ENCODE data around the gene SRSF9. TPM values are rescaled to one million over a fixed set of nuclear protein-coding genes. Genes with fewer than 3 reads are reported as not detected.
"Not testable (repeated sequence)": the region's sequence is repeated elsewhere in the genome, so short reads cannot be mapped to it uniquely, and the experiment has no call there.

Gene SRSF9
- polyA plus RNA-seq, 3 donors = 127 to 218 (median 200) TPM

DNA sequence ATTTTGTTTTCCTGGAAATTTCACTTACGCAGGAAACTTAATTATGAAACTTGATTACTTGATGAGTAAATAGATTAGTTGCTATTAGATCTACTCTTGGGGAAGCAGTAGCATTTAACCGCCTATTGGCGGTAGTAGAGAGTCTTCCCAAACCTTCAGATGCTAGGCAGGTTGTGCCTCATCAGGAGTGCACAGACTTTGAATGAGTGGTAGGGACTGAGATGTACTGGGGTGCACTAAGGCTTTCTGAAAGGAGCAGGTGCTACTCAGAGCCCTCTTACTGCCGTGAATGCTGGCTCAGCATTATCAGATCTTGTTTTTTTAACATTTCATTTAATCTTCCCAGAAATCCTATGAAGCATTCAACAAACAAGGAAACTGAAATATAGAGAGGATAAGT, 15.6 kb downstream of the SRSF9 start:
- Histone ChIP-seq H3K27me3 (ENCODE audit: control insufficient read depth in 2 of 2, insufficient read depth in 2 of 2, low read length in 2 of 2) (no peaks in the 10 kb centered on the region), H3K4me3 (replicated peaks in 1 of 3; ENCODE audit: low read depth in 2 of 3, low read length in 3 of 3) (no peak overlapping the region), H3K79me2 (ENCODE audit: insufficient read depth, low read length) (peaks cover 25% of the 10 kb centered on the region), H3K4me1 (ENCODE audit: control insufficient read depth in 1 of 2, insufficient read depth in 2 of 2, low read length in 2 of 2) (no peaks in the 10 kb centered on the region), H3K9me3 (replicated peaks in 1 of 2; ENCODE audit: control insufficient read depth in 1 of 2, insufficient read depth in 1 of 2, low read length in 2 of 2) (no peaks in the 10 kb centered on the region), H3K36me3 (replicated peaks in 1 of 2; ENCODE audit: control insufficient read depth in 1 of 2, insufficient read depth in 2 of 2, low read length in 2 of 2) (peaks cover 46 to 83% of the 10 kb centered on the region in 2 donors), H2AFZ (ENCODE audit: insufficient read depth, low read depth, low read length, poor library complexity, severe bottlenecking) (no peak overlapping the region), H3K27ac (ENCODE audit: low read depth in 1 of 2, low read length in 2 of 2) (no peak overlapping the region), H3K4me2 (replicated peaks; ENCODE audit: extremely low read depth, low read length, poor library complexity, severe bottlenecking) (no peak overlapping the region), H3K9ac (ENCODE audit: insufficient read depth, low read length, poor library complexity, severe bottlenecking) (no peak overlapping the region), H4K20me1 (ENCODE audit: insufficient read depth, low read length) (peaks cover 53% of the 10 kb centered on the region)
- intact Hi-C loops (cut with micrococcal nuclease) = no loop called here
- peaks cover 35 to 63% of the 10 kb centered on the region in 2 donors for H3K36me3 Mint-ChIP-seq
- no peaks in the 10 kb centered on the region for H3K9me3 Mint-ChIP-seq
- no peaks in the 10 kb centered on the region for H3K4me1 Mint-ChIP-seq
- 94% methylated on average over 2 of the region's 4 CpGs for WGBS (ENCODE audit: insufficient coverage)
- peaks cover 0 to 2% (median 1%) of the 10 kb centered on the region in 3 donors for H3K27me3 Mint-ChIP-seq (ENCODE audit: low read depth in 3 of 3)
- DNase-seq = peak in 2 of 3 donors; percentile 39 to 44
- TF ChIP-seq, protein P1, sequence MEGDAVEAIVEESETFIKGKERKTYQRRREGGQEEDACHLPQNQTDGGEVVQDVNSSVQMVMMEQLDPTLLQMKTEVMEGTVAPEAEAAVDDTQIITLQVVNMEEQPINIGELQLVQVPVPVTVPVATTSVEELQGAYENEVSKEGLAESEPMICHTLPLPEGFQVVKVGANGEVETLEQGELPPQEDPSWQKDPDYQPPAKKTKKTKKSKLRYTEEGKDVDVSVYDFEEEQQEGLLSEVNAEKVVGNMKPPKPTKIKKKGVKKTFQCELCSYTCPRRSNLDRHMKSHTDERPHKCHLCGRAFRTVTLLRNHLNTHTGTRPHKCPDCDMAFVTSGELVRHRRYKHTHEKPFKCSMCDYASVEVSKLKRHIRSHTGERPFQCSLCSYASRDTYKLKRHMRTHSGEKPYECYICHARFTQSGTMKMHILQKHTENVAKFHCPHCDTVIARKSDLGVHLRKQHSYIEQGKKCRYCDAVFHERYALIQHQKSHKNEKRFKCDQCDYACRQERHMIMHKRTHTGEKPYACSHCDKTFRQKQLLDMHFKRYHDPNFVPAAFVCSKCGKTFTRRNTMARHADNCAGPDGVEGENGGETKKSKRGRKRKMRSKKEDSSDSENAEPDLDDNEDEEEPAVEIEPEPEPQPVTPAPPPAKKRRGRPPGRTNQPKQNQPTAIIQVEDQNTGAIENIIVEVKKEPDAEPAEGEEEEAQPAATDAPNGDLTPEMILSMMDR (IDR thresholded peaks at IDR 0.05) = peak; percentile 83
- H3K27ac Mint-ChIP-seq = peak overlapping the region in 1 of 7 donors; percentile 40
- no peak overlapping the region for H3K4me3 Mint-ChIP-seq

DNA sequence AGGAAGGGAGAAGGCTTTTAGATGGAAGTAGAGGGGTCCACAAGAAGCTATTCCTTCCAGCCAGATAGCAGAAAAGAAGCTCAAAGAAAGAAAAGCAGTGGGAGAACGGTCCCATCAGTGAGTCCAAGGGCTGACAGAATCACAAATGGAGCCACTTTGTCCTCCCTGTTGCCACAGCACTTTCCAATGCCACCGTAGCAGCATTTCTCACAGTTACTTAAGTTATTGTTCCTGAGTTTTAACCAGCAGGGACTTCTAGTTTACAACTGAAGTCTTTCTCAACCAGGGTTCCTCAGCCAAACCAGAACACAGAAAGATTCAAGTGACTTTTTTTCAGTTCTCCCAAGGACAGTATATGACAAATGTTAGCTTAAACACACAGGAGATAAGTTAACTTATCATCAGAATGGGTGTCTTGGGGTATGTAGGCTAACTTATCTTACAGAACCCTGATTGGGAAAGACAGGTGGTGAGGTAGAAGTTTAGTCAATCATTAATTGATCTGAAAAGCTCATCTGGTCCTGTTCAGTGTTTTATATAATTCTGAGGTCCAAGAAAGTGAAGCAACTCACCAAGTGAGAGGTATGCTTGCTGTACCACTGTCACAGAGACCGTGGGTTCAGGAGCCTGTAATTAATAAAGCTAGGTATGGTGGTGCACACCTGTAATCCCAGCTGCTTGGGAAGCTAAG, 16.3 kb downstream of the SRSF9 start:
- 94% methylated on average over 3 of the region's 3 CpGs for WGBS (ENCODE audit: insufficient coverage)
- H3K27me3 Mint-ChIP-seq (ENCODE audit: low read depth in 3 of 3) = peaks cover 0 to 2% (median 1%) of the 10 kb centered on the region in 3 donors
- no peak overlapping the region for H3K4me2 ChIP-seq (replicated peaks; ENCODE audit: extremely low read depth, low read length, poor library complexity, severe bottlenecking)

DNA sequence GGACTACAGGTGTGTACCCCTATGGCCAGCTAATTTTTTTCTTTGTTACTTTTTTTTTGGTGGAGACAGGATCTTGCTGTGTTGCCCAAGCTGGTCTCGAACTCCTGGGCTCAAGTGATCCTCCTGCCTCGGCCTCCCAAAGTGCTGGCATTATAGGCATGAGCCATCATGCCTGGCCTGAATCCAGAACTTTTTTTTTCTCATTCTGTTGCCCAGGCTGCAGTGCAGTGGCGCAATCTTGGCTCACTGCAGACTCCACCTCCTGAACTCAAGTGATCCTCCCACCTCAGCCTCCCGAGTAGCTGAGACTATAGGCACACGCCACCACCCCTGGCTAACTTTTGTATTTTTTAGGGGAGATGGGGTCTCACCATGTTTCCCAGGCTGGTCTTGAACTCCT, 17.0 kb downstream of the SRSF9 start:
- H3K27me3 Mint-ChIP-seq (ENCODE audit: low read depth in 3 of 3); H3K9me3 Mint-ChIP-seq; intact Hi-C loops (cut with micrococcal nuclease); H3K27ac ChIP-seq (ENCODE audit: low read depth in 1 of 2, low read length in 2 of 2); DNase-seq; H3K9me3 ChIP-seq (replicated peaks in 1 of 2; ENCODE audit: control insufficient read depth in 1 of 2, insufficient read depth in 1 of 2, low read length in 2 of 2); H3K9ac ChIP-seq (ENCODE audit: insufficient read depth, low read length, poor library complexity, severe bottlenecking); H3K4me3 ChIP-seq (replicated peaks in 1 of 3; ENCODE audit: low read depth in 2 of 3, low read length in 3 of 3); H3K4me2 ChIP-seq (replicated peaks; ENCODE audit: extremely low read depth, low read length, poor library complexity, severe bottlenecking); H3K27me3 ChIP-seq (ENCODE audit: control insufficient read depth in 2 of 2, insufficient read depth in 2 of 2, low read length in 2 of 2); H3K4me3 Mint-ChIP-seq; H3K4me1 ChIP-seq (ENCODE audit: control insufficient read depth in 1 of 2, insufficient read depth in 2 of 2, low read length in 2 of 2); H3K4me1 Mint-ChIP-seq; H2AFZ ChIP-seq (ENCODE audit: insufficient read depth, low read depth, low read length, poor library complexity, severe bottlenecking): not testable (repeated sequence)
- peaks cover 27 to 58% of the 10 kb centered on the region in 2 donors for H3K36me3 Mint-ChIP-seq
- peak overlapping the region in 2 of 7 donors; percentile 36 to 41 for H3K27ac Mint-ChIP-seq
- Histone ChIP-seq H3K36me3 (replicated peaks in 1 of 2; ENCODE audit: control insufficient read depth in 1 of 2, insufficient read depth in 2 of 2, low read length in 2 of 2) (peaks cover 36 to 73% of the 10 kb centered on the region in 2 donors), H4K20me1 (ENCODE audit: insufficient read depth, low read length) (peaks cover 42% of the 10 kb centered on the region), H3K79me2 (ENCODE audit: insufficient read depth, low read length) (peaks cover 37% of the 10 kb centered on the region)
- WGBS (ENCODE audit: insufficient coverage) = 89% methylated on average over 2 of the region's 5 CpGs

More for the DNA sequence above, 16.3 kb downstream of the SRSF9 start:
- Histone ChIP-seq H3K9ac (ENCODE audit: insufficient read depth, low read length, poor library complexity, severe bottlenecking) (no peak overlapping the region), H4K20me1 (ENCODE audit: insufficient read depth, low read length) (peaks cover 46% of the 10 kb centered on the region), H3K36me3 (replicated peaks in 1 of 2; ENCODE audit: control insufficient read depth in 1 of 2, insufficient read depth in 2 of 2, low read length in 2 of 2) (peaks cover 41 to 79% of the 10 kb centered on the region in 2 donors), H3K9me3 (replicated peaks in 1 of 2; ENCODE audit: control insufficient read depth in 1 of 2, insufficient read depth in 1 of 2, low read length in 2 of 2) (no peaks in the 10 kb centered on the region), H3K27ac (ENCODE audit: low read depth in 1 of 2, low read length in 2 of 2) (no peak overlapping the region), H3K4me1 (ENCODE audit: control insufficient read depth in 1 of 2, insufficient read depth in 2 of 2, low read length in 2 of 2) (no peaks in the 10 kb centered on the region), H3K4me3 (replicated peaks in 1 of 3; ENCODE audit: low read depth in 2 of 3, low read length in 3 of 3) (no peak overlapping the region), H3K27me3 (ENCODE audit: control insufficient read depth in 2 of 2, insufficient read depth in 2 of 2, low read length in 2 of 2) (no peaks in the 10 kb centered on the region), H2AFZ (ENCODE audit: insufficient read depth, low read depth, low read length, poor library complexity, severe bottlenecking) (no peak overlapping the region), H3K79me2 (ENCODE audit: insufficient read depth, low read length) (peaks cover 30% of the 10 kb centered on the region)
- no peak overlapping the region for H3K4me3 Mint-ChIP-seq
- H3K9me3 Mint-ChIP-seq = no peaks in the 10 kb centered on the region
- no peak for DNase-seq
- TF ChIP-seq, protein P1 (IDR thresholded peaks at IDR 0.05) = no peak
- H3K27ac Mint-ChIP-seq = peak overlapping the region in 1 of 7 donors; percentile 15
- no peaks in the 10 kb centered on the region for H3K4me1 Mint-ChIP-seq
- peaks cover 29 to 62% of the 10 kb centered on the region in 2 donors for H3K36me3 Mint-ChIP-seq
- intact Hi-C loops (cut with micrococcal nuclease) = no loop called here

Data from CD14-positive monocyte (primary cell).